ENCODE data around the gene CHST15. TPM values are rescaled to one million over a fixed set of nuclear protein-coding genes. Genes with fewer than 3 reads are reported as not detected.
"Not testable (repeated sequence)": the region's sequence is repeated elsewhere in the genome, so short reads cannot be mapped to it uniquely, and the experiment has no call there.

CHST15 gene
- total and polyA plus RNA-seq, 2 of the 8 experiments (the other 6 are each of a cell fraction or from before 2014, with no cell fraction given) = 8.8 to 9.1 TPM

GRCh38 chr10:124034576-124035305, 58.7 kb downstream of the CHST15 start:
- H3K23ac ChIP-seq (ENCODE audit: insufficient read length); H2AFZ ChIP-seq (ENCODE audit: low read length); H3K27me3 ChIP-seq (replicated peaks in 1 of 4; ENCODE audit: control insufficient read depth in 3 of 4, extremely low read depth in 1 of 4, insufficient read depth in 3 of 4, low read length in 3 of 4); H3K4me3 ChIP-seq (ENCODE audit: extremely low read depth in 1 of 4, insufficient read depth in 2 of 4, low read depth in 3 of 4, low read length in 4 of 4); H4K91ac ChIP-seq (replicated peaks; ENCODE audit: insufficient read length, low read length); POLR2A ChIA-PET (ENCODE audit: partially characterized antibody); DNase-seq (ENCODE audit: low read depth in 1 of 2, low spot score in 2 of 2); H2BK5ac ChIP-seq (ENCODE audit: low read depth, low read length); H3K79me1 ChIP-seq (ENCODE audit: low read depth, low read length); H3K4me2 ChIP-seq (ENCODE audit: insufficient read depth in 1 of 2, low read depth in 2 of 2, low read length in 2 of 2); H3K36me3 ChIP-seq (ENCODE audit: control insufficient read depth in 2 of 4, insufficient read depth in 4 of 4, low read length in 3 of 4); H2BK15ac ChIP-seq (ENCODE audit: low read length); H3K18ac ChIP-seq (ENCODE audit: extremely low read depth, low read length); H3K79me2 ChIP-seq (ENCODE audit: control insufficient read depth in 1 of 2, insufficient read depth in 2 of 2, low read length in 2 of 2); H2AK5ac ChIP-seq (ENCODE audit: low read depth, low read length); H2BK20ac ChIP-seq (ENCODE audit: low read length); H3K14ac ChIP-seq (ENCODE audit: insufficient read length); H3K9ac ChIP-seq (replicated peaks in 1 of 4; ENCODE audit: extremely low read depth in 1 of 4, low read depth in 3 of 4, low read length in 3 of 4); H3K23me2 ChIP-seq (ENCODE audit: low read depth, low read length); H4K20me1 ChIP-seq (replicated peaks in 1 of 2; ENCODE audit: control insufficient read depth in 1 of 2, insufficient read depth in 2 of 2, low read length in 2 of 2); FAIRE-seq; H3K4ac ChIP-seq (replicated peaks; ENCODE audit: insufficient read length, low read depth, low read length); H3K27ac ChIP-seq (ENCODE audit: low read depth, low read length); H4K5ac ChIP-seq (ENCODE audit: insufficient read length, low read depth, low read length); H3K9me3 ChIP-seq (ENCODE audit: insufficient read depth in 2 of 2, low read depth in 1 of 2, low read length in 1 of 2); H4K8ac ChIP-seq (ENCODE audit: extremely low read depth, insufficient read depth, low read length); H2BK120ac ChIP-seq (replicated peaks; ENCODE audit: low read depth, low read length); H3K56ac ChIP-seq (replicated peaks; ENCODE audit: insufficient read length, low read depth, low read length); H2BK12ac ChIP-seq (ENCODE audit: low read depth, low read length): not testable (repeated sequence)
- CTCF ChIA-PET (ENCODE audit: partially characterized antibody) = interaction anchor here (1.7 kb wide), 1 partner anchor 183 kb away, joined by 4 read pairs; no protein-coding TSS in a partner anchor
- WGBS, 2 experiments (ENCODE audit: extremely low coverage in 1 of 2, insufficient coverage in 1 of 2, insufficient read length in 1 of 2, insufficient replicate concordance in 2 of 2, low coverage in 1 of 2, low lambda C conversion rate in 2 of 2, missing lambda C conversion rate in 1 of 2) = 94% methylated on average over 11 of the region's 25 CpGs; no CpG with 5 or more reads in 1 of the 2 experiments
- H3K4me1 ChIP-seq (replicated peaks in 1 of 4; ENCODE audit: control insufficient read depth in 3 of 4, insufficient read depth in 4 of 4, low read length in 3 of 4) = peaks cover 4 to 21% (median 13%) of the 10 kb centered on the region in 4 experiments
